PC-3 (cell line): ENCODE data around the gene ANKZF1.

ENCODE experiments used
- EZH2 ChIP-seq: fragments of 300-600 bp; sonication (generic); IDR thresholded peaks from one replicate; pipeline ENCODE4 v1.6.1; 2017; ENCODE audit warnings: antibody characterized with exemption, mild to moderate bottlenecking, low read length; ENCODE audit not compliant: unreplicated experiment
- EZH2phosphoT487 ChIP-seq: fragments of 300-600 bp; sonication (generic); IDR thresholded peaks from 2 replicates; pipeline ENCODE4 v1.6.1; 2018; ENCODE audit warnings: mild to moderate bottlenecking, antibody characterized with exemption, low read length, borderline replicate concordance
- TF ChIP-seq, protein P1 (sequence below): fragments of 300-600 bp; sonication (generic); conservative IDR thresholded peaks from 2 replicates; pipeline ENCODE4 v1.5.1; 2017; ENCODE audit warnings: antibody characterized with exemption, low read depth, mild to moderate bottlenecking, low read length

DNA sequence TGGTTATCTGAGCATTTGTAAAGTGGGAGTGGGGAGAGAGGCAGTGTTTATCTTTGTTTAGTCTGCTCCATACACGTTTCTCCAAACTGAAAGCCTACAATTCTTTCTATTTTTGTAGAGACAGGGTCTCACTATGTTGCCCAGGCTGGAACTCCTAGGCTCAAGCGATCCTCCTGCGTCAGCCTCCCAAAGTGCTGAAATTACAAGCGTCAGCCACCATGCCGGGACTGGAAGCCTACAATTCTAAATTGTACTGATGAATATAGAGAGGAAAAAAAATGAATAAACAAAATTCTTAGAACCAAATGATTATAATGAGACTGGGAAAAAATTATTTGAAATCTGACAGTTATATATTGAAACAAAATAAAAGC lies 24.5 kb upstream of the ANKZF1 start:
- TF ChIP-seq, protein P1, sequence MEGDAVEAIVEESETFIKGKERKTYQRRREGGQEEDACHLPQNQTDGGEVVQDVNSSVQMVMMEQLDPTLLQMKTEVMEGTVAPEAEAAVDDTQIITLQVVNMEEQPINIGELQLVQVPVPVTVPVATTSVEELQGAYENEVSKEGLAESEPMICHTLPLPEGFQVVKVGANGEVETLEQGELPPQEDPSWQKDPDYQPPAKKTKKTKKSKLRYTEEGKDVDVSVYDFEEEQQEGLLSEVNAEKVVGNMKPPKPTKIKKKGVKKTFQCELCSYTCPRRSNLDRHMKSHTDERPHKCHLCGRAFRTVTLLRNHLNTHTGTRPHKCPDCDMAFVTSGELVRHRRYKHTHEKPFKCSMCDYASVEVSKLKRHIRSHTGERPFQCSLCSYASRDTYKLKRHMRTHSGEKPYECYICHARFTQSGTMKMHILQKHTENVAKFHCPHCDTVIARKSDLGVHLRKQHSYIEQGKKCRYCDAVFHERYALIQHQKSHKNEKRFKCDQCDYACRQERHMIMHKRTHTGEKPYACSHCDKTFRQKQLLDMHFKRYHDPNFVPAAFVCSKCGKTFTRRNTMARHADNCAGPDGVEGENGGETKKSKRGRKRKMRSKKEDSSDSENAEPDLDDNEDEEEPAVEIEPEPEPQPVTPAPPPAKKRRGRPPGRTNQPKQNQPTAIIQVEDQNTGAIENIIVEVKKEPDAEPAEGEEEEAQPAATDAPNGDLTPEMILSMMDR: no peak
- no peak for TF ChIP-seq EZH2
- no peak for TF ChIP-seq EZH2phosphoT487
